SJCRH30 (cell line): ENCODE measurements around the gene GORASP2. TPM values are rescaled to one million over a fixed set of nuclear protein-coding genes. Genes with fewer than 3 reads are reported as not detected.

Experiments used
- DNase-seq, 2 experiments: peaks; one replicate each; pipeline ENCODE4 v3.0.0-alpha.2; 2015 to 2020
- H3K27ac ChIP-seq: fragments of 250-450 bp; sonication (Bioruptor Pico); 2 replicates; pipeline ENCODE4 v1.5.1; 2020; ENCODE audit warnings: mild to moderate bottlenecking, moderate library complexity
- H3K27me3 ChIP-seq: fragments of 250-450 bp; sonication (Bioruptor Pico); 2 replicates; pipeline ENCODE4 v1.5.1; 2020; ENCODE audit warnings: mild to moderate bottlenecking, moderate library complexity
- H3K36me3 ChIP-seq: fragments of 250-450 bp; sonication (Bioruptor Pico); 2 replicates; pipeline ENCODE4 v1.5.1; 2020; ENCODE audit warnings: mild to moderate bottlenecking, moderate library complexity
- H3K4me1 ChIP-seq: fragments of 250-450 bp; sonication (Bioruptor Pico); 2 replicates; pipeline ENCODE4 v1.5.1; 2020; ENCODE audit warnings: mild to moderate bottlenecking, moderate library complexity
- H3K4me3 ChIP-seq: fragments of 250-450 bp; sonication (Bioruptor Pico); 2 replicates; pipeline ENCODE4 v1.5.1; 2020; ENCODE audit warnings: mild to moderate bottlenecking, moderate library complexity
- H3K9me3 ChIP-seq: fragments of 250-450 bp; sonication (Bioruptor Pico); replicated peaks from 2 replicates; pipeline ENCODE4 v1.5.1; 2020; ENCODE audit warnings: mild to moderate bottlenecking, moderate library complexity
- total RNA-seq: library from RNA; depleted of rRNA; stranded (reverse); fragments of >200 nt; shearing (Covaris generic); gene quantifications from 2 replicates; pipeline ENCODE4 v1.2.3, GENCODE V29; 2014; rRNA removed

GORASP2 gene
- 63.8 and 72.9 TPM in 2 replicates for total RNA-seq

- Histone ChIP-seq H3K4me1 (peaks cover 12% of the 10 kb centered on the region), H3K27me3 (no peaks in the 10 kb centered on the region), H3K27ac (peak within 1 kb of the TSS; percentile 85), H3K36me3 (peaks cover 12% of the 10 kb centered on the region), H3K9me3 (no peaks in the 10 kb centered on the region), H3K4me3 (peak within 1 kb of the TSS; percentile 95)
- DNase-seq = peak; percentile 99
Observed at GRCh38 chr2:170928824-170929685, at the start of gene GORASP2. Gene GORASP2 (plus strand): TSS chr2:170929253. CDS start chr2:170929341, 88 bp downstream.

DNA sequence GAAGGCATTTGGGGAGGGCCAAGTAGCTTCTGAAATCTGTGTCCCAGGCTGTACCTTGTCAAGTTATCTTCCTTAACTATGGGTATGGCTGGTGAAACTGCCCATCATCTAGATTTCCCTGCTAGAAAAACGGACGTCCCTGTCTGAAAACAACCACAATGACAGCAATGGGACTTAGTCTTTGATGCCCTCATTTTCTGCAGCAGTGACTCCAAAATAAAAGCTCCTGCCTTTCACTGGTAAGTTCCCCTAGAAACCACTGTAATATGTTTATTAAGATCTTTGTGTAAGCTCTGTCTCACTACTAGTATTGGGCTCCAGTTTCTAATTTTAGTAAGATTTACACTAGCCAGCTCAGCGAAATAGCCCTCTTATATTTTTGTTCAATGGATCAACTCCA, 47.2 kb upstream of the GORASP2 start:
- no peak overlapping the region for H3K4me3 ChIP-seq
- peaks cover 14% of the 10 kb centered on the region for H3K4me1 ChIP-seq
- H3K27me3 ChIP-seq = no peaks in the 10 kb centered on the region; the same call in 1 of the 2 replicates
- no peaks in the 10 kb centered on the region for H3K9me3 ChIP-seq
- no peak for DNase-seq
- H3K36me3 ChIP-seq = no peaks in the 10 kb centered on the region
- H3K27ac ChIP-seq = no peak overlapping the region

GRCh38 chr2:170882758-170883157, 46.3 kb upstream of the GORASP2 start:
- no peaks in the 10 kb centered on the region for H3K9me3 ChIP-seq
- H3K36me3 ChIP-seq = no peaks in the 10 kb centered on the region
- H3K27ac ChIP-seq = no peak overlapping the region
- H3K4me3 ChIP-seq = no peak overlapping the region
- no peak for DNase-seq
- H3K27me3 ChIP-seq = no peaks in the 10 kb centered on the region; the same call in 1 of the 2 replicates
- H3K4me1 ChIP-seq = peaks cover 15% of the 10 kb centered on the region

DNA sequence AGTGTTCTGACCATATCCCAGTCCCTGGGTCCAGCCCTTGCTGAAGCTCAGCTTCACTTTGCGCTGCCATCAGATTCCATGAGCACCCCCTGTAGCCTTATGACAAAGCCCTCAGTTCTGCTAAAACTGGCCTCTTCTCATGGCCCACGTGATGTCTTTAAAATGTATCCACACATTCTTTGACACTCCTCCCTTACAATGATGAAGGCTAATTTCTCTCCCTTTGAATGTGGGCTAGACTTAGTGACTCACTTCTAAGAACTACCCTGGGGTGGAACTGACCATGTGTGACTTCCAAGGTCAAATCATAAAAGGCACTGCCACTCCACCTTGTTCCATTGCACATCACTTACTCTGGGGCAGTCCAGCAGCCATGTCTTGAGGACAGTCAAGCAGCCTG, 45.4 kb upstream of the GORASP2 start:
- Histone ChIP-seq H3K4me3 (no peak overlapping the region), H3K9me3 (no peaks in the 10 kb centered on the region), H3K27ac (no peak overlapping the region), H3K4me1 (peaks cover 18% of the 10 kb centered on the region), H3K36me3 (no peaks in the 10 kb centered on the region), H3K27me3 (no peaks in the 10 kb centered on the region; the same call in 1 of the 2 replicates)
- DNase-seq = no peak

- DNase-seq = no peak
- no peak overlapping the region for H3K4me3 ChIP-seq
- peaks cover 18% of the 10 kb centered on the region for H3K4me1 ChIP-seq
- no peak overlapping the region; the same call in 1 of the 2 replicates for H3K27ac ChIP-seq
- no peaks in the 10 kb centered on the region for H3K9me3 ChIP-seq
- no peaks in the 10 kb centered on the region; the same call in 1 of the 2 replicates for H3K27me3 ChIP-seq
- no peaks in the 10 kb centered on the region for H3K36me3 ChIP-seq
Observed at GRCh38 chr2:170885130-170885791, 43.8 kb upstream of the GORASP2 start.

DNA sequence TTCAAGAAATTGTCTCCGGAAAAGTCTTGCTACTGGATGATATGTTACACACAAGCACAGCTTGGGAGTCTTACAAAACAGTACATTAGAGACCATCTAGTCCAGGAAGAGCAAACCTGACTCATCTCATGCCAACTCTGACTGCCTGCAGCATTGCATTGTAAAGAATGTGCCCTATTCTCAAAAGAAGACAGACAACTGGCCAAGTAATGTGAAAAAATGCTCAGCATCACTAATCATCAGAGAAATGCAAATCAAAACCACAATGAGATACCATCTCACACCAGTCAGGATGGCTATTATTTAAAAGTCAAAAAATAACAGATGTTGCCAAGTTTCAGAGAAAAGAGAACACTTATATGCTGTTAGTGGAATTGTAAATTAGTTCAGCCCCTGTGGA, 42.7 kb upstream of the GORASP2 start:
- Histone ChIP-seq H3K9me3 (no peaks in the 10 kb centered on the region), H3K27ac (peak overlapping the region; percentile 53), H3K4me1 (peaks cover 18% of the 10 kb centered on the region), H3K36me3 (no peaks in the 10 kb centered on the region), H3K27me3 (no peaks in the 10 kb centered on the region), H3K4me3 (no peak overlapping the region)
- DNase-seq = peak; percentile 40 to 43

GRCh38 chr2:170887496-170887895, 41.6 kb upstream of the GORASP2 start:
- no peak overlapping the region for H3K4me3 ChIP-seq
- DNase-seq = no peak
- no peaks in the 10 kb centered on the region for H3K27me3 ChIP-seq
- no peaks in the 10 kb centered on the region for H3K9me3 ChIP-seq
- peaks cover 18% of the 10 kb centered on the region for H3K4me1 ChIP-seq
- no peaks in the 10 kb centered on the region for H3K36me3 ChIP-seq
- no peak overlapping the region for H3K27ac ChIP-seq

GRCh38 chr2:170887896-170888295, 41.2 kb upstream of the GORASP2 start:
- no peaks in the 10 kb centered on the region for H3K36me3 ChIP-seq
- H3K9me3 ChIP-seq = no peaks in the 10 kb centered on the region
- H3K27ac ChIP-seq = no peak overlapping the region
- no peak for DNase-seq
- H3K4me3 ChIP-seq = no peak overlapping the region
- H3K27me3 ChIP-seq = no peaks in the 10 kb centered on the region
- peaks cover 18% of the 10 kb centered on the region for H3K4me1 ChIP-seq

DNA sequence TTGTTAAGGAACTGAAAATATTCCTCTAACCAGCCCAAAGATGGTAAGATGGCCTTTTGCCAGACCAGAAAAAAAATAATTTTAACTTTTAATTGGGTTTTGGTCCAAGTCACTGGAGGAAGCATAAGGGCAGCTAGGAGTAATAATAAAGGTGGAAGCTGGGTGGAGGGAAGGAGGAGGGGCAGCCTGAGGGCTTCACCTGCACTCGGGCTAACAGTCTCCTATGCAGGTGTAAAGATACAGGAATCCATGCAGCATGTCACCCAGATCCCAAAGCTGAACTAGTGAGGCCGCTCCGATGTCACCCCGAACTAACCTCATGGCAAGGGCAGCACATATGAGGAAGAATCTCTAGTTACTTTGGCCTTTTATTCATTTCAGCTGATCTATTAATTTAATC, 37.2 kb upstream of the GORASP2 start:
- H3K36me3 ChIP-seq = no peaks in the 10 kb centered on the region
- H3K4me1 ChIP-seq = peaks cover 17% of the 10 kb centered on the region
- H3K4me3 ChIP-seq = no peak overlapping the region
- H3K27me3 ChIP-seq = no peaks in the 10 kb centered on the region
- DNase-seq = no peak
- H3K27ac ChIP-seq = no peak overlapping the region
- no peaks in the 10 kb centered on the region for H3K9me3 ChIP-seq

DNA sequence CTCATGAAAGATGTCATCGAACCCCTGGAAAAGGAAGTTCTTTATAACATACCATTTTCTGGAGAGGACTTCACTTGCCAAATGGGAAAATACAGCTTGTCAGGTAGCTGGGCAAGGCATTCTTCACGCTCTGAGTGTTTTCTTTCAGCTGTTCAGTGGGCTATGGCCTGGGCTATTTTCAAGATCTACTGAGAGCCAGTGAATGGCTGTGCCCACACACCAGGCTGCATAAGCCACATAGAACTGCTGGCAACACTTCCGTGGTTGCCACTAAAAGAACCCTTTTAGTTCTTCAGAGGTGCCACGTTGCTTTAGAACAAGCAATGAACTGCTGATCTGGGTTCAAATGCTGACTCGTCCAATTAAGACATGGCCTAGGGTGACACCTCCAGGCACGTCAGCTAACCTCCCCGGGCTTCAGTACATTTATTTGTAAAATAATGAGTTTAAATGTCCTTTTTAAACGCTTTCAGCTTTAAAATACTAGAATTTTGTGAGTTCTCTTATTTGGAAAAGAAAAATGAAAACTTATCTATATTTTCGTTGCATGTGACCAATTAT, 36.6 kb upstream of the GORASP2 start:
- H3K27ac ChIP-seq = no peak overlapping the region
- H3K9me3 ChIP-seq = no peaks in the 10 kb centered on the region
- no peak for DNase-seq
- no peaks in the 10 kb centered on the region for H3K36me3 ChIP-seq
- peaks cover 17% of the 10 kb centered on the region for H3K4me1 ChIP-seq
- no peaks in the 10 kb centered on the region for H3K27me3 ChIP-seq
- no peak overlapping the region for H3K4me3 ChIP-seq

DNA sequence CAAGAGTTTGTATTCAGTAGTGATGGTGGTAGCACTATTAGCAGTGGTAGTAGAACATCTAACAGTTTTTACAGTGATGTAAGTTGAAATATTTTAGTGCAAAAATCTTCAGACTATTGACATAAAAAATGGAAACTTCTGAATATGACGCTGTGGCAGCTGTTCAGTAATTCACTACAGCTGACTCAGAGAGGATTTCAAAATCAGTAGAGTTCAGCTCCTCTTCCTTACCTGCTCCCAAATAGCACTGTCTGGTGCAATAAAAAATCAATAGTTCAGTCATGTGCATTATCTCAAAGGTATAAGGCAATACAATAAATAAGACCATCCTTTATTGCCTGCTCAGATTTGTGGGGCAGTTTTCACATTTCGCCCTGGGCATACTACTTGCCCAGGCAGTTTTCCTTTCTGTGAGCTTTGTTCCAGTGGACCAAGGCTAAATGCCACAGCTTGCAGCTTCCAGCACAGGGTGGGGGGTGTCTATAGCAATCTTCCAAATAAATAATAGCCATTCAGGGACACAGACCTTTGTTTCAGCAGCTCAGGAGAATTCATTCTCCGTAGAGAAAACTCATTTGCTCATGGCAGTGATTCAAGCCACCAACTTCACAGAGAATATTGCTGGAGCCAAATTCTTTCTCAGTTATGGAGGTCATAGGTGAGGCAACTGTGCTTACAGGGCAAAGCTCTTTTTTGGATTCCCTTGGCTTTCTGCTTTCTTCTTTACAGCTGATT, 33.9 kb upstream of the GORASP2 start:
- no peak overlapping the region for H3K4me3 ChIP-seq
- no peak for DNase-seq
- no peaks in the 10 kb centered on the region for H3K9me3 ChIP-seq
- no peaks in the 10 kb centered on the region for H3K27me3 ChIP-seq
- H3K27ac ChIP-seq = no peak overlapping the region
- H3K36me3 ChIP-seq = no peaks in the 10 kb centered on the region
- H3K4me1 ChIP-seq = peaks cover 13% of the 10 kb centered on the region

- Histone ChIP-seq H3K4me1 (peaks cover 13% of the 10 kb centered on the region), H3K27ac (no peak overlapping the region), H3K4me3 (no peak overlapping the region), H3K9me3 (no peaks in the 10 kb centered on the region), H3K36me3 (no peaks in the 10 kb centered on the region), H3K27me3 (no peaks in the 10 kb centered on the region)
- DNase-seq = no peak
Observed at GRCh38 chr2:170896622-170897021, 32.4 kb upstream of the GORASP2 start.

DNA sequence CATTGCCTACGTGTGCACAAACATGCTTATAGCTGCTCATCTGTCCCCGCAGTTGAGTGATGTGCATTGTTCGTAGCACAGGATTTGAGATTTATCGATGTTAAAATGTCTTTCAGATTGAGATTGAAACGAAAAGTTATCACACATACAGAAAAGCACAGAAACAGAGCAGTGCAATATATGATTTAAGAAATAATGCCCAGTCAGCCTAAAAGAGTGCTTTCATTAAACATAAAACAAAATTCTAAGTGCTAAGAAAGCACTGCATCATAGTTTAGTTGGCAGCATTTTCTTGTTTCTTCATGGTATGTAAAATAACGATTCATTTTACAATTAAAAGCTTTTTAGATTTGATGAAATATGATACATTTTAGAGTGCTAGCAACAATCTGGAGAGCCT, 31.9 kb upstream of the GORASP2 start:
- Histone ChIP-seq H3K27me3 (no peaks in the 10 kb centered on the region), H3K4me3 (no peak overlapping the region), H3K9me3 (no peaks in the 10 kb centered on the region), H3K4me1 (peaks cover 13% of the 10 kb centered on the region), H3K36me3 (no peaks in the 10 kb centered on the region), H3K27ac (no peak overlapping the region)
- no peak for DNase-seq

DNA sequence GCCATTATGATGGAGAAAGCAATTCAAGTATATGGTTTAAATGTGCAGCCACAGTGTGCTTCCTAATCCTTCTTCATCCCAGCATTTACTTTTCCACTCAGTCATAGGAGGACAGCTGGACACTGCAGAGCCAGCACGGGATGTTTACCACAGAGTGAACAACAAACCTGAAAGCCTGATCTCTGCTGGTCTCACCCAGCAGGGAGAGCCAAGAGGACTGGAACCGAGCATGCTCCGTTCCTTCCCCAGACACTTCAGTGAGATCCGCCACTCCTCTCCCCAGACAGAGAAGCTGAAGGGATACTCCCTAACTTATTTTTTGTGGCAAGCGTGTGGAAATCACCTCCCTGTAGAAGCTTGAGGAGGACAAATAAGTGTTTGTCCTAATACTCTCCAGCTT, 23.2 kb upstream of the GORASP2 start:
- no peak overlapping the region for H3K4me3 ChIP-seq
- no peaks in the 10 kb centered on the region for H3K9me3 ChIP-seq
- H3K27me3 ChIP-seq = no peaks in the 10 kb centered on the region
- H3K4me1 ChIP-seq = no peaks in the 10 kb centered on the region
- H3K36me3 ChIP-seq = no peaks in the 10 kb centered on the region
- peak; percentile 51 to 72 for DNase-seq
- no peak overlapping the region for H3K27ac ChIP-seq
